Measurements from ENCODE around the gene RAB10. TPM values are rescaled to one million over a fixed set of nuclear protein-coding genes. Genes with fewer than 3 reads are reported as not detected.

The RAB10 gene
- total and polyA plus RNA-seq, 2 experiments from 2014 or later: 102 to 143 TPM

DNA sequence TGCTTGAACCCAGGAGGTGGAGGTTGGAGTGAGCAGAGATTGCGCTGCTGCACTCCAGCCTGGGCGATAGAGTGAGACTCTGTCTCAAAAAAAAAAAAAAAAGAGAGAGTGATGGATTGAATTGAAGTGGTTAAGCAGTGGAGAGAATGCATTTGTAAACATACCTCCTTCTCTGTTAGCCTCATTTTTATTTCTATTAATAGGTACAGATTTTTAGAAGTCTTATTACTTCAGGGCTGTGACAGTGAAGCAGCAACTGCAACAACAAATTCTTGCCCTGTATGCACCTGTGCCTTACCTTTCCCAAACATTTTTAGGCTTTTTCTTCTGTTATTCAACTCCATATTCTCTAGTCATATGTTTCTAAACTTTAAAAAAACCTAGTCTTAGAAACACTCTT, 55.5 kb downstream of the RAB10 start:
- no peak for ATAC-seq
- Histone ChIP-seq H4K20me1 (replicated peaks; ENCODE audit: insufficient read depth) (peaks cover 25% of the 10 kb centered on the region; the same call in 1 of the 2 replicates), H3K27me3 (ENCODE audit: insufficient read depth) (no peaks in the 10 kb centered on the region), H3F3A (replicated peaks; ENCODE audit: low read depth) (no peaks in the 10 kb centered on the region), H3K79me2 (replicated peaks; ENCODE audit: insufficient read depth) (peaks cover 88% of the 10 kb centered on the region), H3K4me1 (ENCODE audit: insufficient read depth) (peaks cover 16% of the 10 kb centered on the region), H3K36me3 (ENCODE audit: insufficient read depth) (no peaks in the 10 kb centered on the region), H3K9me2 (ENCODE audit: insufficient read depth) (no peaks in the 10 kb centered on the region), H3K4me2 (peak overlapping the region; percentile 33; the same call in 1 of the 2 replicates), H2AFZ (no peak overlapping the region), H3K27ac (ENCODE audit: low read depth) (no peak overlapping the region), H3K4me3 (no peak overlapping the region)
- peaks cover 32% of the 10 kb centered on the region for H3K4me1 Mint-ChIP-seq
- H3K27ac Mint-ChIP-seq: peak overlapping the region; percentile 46
- H3K9me3 Mint-ChIP-seq: no peaks in the 10 kb centered on the region
- no peak for TF ChIP-seq CREB1 (CRISPR knock-in tag; IDR thresholded peaks at IDR 0.05; ENCODE audit: low read depth)
- TF ChIP-seq, protein P1, sequence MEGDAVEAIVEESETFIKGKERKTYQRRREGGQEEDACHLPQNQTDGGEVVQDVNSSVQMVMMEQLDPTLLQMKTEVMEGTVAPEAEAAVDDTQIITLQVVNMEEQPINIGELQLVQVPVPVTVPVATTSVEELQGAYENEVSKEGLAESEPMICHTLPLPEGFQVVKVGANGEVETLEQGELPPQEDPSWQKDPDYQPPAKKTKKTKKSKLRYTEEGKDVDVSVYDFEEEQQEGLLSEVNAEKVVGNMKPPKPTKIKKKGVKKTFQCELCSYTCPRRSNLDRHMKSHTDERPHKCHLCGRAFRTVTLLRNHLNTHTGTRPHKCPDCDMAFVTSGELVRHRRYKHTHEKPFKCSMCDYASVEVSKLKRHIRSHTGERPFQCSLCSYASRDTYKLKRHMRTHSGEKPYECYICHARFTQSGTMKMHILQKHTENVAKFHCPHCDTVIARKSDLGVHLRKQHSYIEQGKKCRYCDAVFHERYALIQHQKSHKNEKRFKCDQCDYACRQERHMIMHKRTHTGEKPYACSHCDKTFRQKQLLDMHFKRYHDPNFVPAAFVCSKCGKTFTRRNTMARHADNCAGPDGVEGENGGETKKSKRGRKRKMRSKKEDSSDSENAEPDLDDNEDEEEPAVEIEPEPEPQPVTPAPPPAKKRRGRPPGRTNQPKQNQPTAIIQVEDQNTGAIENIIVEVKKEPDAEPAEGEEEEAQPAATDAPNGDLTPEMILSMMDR (conservative IDR thresholded peaks at IDR 0.05; ENCODE audit: low read depth in 2 of 2): no peak
- TF ChIP-seq, protein P2, sequence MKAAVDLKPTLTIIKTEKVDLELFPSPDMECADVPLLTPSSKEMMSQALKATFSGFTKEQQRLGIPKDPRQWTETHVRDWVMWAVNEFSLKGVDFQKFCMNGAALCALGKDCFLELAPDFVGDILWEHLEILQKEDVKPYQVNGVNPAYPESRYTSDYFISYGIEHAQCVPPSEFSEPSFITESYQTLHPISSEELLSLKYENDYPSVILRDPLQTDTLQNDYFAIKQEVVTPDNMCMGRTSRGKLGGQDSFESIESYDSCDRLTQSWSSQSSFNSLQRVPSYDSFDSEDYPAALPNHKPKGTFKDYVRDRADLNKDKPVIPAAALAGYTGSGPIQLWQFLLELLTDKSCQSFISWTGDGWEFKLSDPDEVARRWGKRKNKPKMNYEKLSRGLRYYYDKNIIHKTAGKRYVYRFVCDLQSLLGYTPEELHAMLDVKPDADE (IDR thresholded peaks at IDR 0.05): no peak
- TF ChIP-seq POLR2AphosphoS5 (IDR thresholded peaks at IDR 0.05; ENCODE audit: low read depth): no peak
- no peak for TF ChIP-seq EZH2phosphoT487 (IDR thresholded peaks at IDR 0.05; ENCODE audit: unreplicated experiment)
- TF ChIP-seq ZNF114 (CRISPR knock-in tag; IDR thresholded peaks at IDR 0.05): no peak
- TF ChIP-seq JUNB (IDR thresholded peaks at IDR 0.05; ENCODE audit: unreplicated experiment): no peak
- no peak for TF ChIP-seq STAT1 (IDR thresholded peaks at IDR 0.05; ENCODE audit: unreplicated experiment)
- TF ChIP-seq ZNF331 (CRISPR knock-in tag; IDR thresholded peaks at IDR 0.05; ENCODE audit: low read depth): no peak
- TF ChIP-seq, protein P3, sequence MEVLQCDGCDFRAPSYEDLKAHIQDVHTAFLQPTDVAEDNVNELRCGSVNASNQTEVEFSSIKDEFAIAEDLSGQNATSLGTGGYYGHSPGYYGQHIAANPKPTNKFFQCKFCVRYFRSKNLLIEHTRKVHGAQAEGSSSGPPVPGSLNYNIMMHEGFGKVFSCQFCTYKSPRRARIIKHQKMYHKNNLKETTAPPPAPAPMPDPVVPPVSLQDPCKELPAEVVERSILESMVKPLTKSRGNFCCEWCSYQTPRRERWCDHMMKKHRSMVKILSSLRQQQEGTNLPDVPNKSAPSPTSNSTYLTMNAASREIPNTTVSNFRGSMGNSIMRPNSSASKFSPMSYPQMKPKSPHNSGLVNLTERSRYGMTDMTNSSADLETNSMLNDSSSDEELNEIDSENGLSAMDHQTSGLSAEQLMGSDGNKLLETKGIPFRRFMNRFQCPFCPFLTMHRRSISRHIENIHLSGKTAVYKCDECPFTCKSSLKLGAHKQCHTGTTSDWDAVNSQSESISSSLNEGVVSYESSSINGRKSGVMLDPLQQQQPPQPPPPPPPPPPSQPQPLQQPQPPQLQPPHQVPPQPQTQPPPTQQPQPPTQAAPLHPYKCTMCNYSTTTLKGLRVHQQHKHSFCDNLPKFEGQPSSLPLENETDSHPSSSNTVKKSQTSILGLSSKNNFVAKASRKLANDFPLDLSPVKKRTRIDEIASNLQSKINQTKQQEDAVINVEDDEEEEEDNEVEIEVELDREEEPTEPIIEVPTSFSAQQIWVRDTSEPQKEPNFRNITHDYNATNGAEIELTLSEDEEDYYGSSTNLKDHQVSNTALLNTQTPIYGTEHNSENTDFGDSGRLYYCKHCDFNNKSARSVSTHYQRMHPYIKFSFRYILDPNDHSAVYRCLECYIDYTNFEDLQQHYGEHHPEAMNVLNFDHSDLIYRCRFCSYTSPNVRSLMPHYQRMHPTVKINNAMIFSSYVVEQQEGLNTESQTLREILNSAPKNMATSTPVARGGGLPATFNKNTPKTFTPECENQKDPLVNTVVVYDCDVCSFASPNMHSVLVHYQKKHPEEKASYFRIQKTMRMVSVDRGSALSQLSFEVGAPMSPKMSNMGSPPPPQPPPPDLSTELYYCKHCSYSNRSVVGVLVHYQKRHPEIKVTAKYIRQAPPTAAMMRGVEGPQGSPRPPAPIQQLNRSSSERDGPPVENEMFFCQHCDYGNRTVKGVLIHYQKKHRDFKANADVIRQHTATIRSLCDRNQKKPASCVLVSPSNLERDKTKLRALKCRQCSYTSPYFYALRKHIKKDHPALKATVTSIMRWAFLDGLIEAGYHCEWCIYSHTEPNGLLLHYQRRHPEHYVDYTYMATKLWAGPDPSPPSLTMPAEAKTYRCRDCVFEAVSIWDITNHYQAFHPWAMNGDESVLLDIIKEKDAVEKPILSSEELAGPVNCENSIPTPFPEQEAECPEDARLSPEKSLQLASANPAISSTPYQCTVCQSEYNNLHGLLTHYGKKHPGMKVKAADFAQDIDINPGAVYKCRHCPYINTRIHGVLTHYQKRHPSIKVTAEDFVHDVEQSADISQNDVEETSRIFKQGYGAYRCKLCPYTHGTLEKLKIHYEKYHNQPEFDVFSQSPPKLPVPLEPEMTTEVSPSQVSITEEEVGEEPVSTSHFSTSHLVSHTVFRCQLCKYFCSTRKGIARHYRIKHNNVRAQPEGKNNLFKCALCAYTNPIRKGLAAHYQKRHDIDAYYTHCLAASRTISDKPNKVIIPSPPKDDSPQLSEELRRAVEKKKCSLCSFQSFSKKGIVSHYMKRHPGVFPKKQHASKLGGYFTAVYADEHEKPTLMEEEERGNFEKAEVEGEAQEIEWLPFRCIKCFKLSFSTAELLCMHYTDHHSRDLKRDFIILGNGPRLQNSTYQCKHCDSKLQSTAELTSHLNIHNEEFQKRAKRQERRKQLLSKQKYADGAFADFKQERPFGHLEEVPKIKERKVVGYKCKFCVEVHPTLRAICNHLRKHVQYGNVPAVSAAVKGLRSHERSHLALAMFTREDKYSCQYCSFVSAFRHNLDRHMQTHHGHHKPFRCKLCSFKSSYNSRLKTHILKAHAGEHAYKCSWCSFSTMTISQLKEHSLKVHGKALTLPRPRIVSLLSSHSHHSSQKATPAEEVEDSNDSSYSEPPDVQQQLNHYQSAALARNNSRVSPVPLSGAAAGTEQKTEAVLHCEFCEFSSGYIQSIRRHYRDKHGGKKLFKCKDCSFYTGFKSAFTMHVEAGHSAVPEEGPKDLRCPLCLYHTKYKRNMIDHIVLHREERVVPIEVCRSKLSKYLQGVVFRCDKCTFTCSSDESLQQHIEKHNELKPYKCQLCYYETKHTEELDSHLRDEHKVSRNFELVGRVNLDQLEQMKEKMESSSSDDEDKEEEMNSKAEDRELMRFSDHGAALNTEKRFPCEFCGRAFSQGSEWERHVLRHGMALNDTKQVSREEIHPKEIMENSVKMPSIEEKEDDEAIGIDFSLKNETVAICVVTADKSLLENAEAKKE (CRISPR knock-in tag; IDR thresholded peaks at IDR 0.05): no peak
- TF ChIP-seq EZH2 (IDR thresholded peaks at IDR 0.05; ENCODE audit: low read depth, unreplicated experiment): no peak
- no peak for TF ChIP-seq NANOG (IDR thresholded peaks at IDR 0.05; ENCODE audit: borderline replicate concordance)
- TF ChIP-seq, protein P4, sequence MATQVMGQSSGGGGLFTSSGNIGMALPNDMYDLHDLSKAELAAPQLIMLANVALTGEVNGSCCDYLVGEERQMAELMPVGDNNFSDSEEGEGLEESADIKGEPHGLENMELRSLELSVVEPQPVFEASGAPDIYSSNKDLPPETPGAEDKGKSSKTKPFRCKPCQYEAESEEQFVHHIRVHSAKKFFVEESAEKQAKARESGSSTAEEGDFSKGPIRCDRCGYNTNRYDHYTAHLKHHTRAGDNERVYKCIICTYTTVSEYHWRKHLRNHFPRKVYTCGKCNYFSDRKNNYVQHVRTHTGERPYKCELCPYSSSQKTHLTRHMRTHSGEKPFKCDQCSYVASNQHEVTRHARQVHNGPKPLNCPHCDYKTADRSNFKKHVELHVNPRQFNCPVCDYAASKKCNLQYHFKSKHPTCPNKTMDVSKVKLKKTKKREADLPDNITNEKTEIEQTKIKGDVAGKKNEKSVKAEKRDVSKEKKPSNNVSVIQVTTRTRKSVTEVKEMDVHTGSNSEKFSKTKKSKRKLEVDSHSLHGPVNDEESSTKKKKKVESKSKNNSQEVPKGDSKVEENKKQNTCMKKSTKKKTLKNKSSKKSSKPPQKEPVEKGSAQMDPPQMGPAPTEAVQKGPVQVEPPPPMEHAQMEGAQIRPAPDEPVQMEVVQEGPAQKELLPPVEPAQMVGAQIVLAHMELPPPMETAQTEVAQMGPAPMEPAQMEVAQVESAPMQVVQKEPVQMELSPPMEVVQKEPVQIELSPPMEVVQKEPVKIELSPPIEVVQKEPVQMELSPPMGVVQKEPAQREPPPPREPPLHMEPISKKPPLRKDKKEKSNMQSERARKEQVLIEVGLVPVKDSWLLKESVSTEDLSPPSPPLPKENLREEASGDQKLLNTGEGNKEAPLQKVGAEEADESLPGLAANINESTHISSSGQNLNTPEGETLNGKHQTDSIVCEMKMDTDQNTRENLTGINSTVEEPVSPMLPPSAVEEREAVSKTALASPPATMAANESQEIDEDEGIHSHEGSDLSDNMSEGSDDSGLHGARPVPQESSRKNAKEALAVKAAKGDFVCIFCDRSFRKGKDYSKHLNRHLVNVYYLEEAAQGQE (IDR thresholded peaks at IDR 0.05; ENCODE audit: unreplicated experiment): no peak
- no peak overlapping the region for H3K4me3 Mint-ChIP-seq
- peaks cover 8% of the 10 kb centered on the region for H3K27me3 Mint-ChIP-seq (ENCODE audit: insufficient read depth, low read depth, poor library complexity)
- DNase-seq (ENCODE audit: low spot score): no peak
- peaks cover 19% of the 10 kb centered on the region; the same call in 2 of the 3 replicates for H3K36me3 Mint-ChIP-seq (ENCODE audit: low read depth)

All from GM23338 (cell line).